SK-N-SH treated with all-trans-retinoic acid at 6 μM for 48 hours (cell line): ENCODE results near the gene ZNF500.
A peak's percentile ranks its signal among the peaks of the same experiment; 100 is the strongest.

Experiments
- ATAC-seq: fragments of 200-7000 bp; cut with Tn5 transposase; 3 replicates; pipeline ENCODE4 v1.9.1; 2020; ENCODE audit warnings: mild to moderate bottlenecking, moderate library complexity
- ARNTL ChIP-seq: fragments of 450-650 bp; formaldehyde crosslinking; IDR thresholded peaks from 2 replicates; pipeline ENCODE4 v1.5.0; 2020; ENCODE audit warnings: low read depth, mild to moderate bottlenecking, moderate library complexity, borderline replicate concordance
- BACH2 ChIP-seq: fragments of 250-450 bp; sonication (Bioruptor Pico); IDR thresholded peaks from 2 replicates; pipeline ENCODE4 v1.9.0; 2021; ENCODE audit warnings: mild to moderate bottlenecking, borderline replicate concordance
- CREB5 ChIP-seq: fragments of 250-450 bp; sonication (Bioruptor Pico); IDR thresholded peaks from 2 replicates; pipeline ENCODE4 v1.5.1; 2020; ENCODE audit warnings: low read depth, mild to moderate bottlenecking, moderate library complexity
- CSDC2 ChIP-seq: fragments of 250-450 bp; sonication (Bioruptor Pico); IDR thresholded peaks from 2 replicates; pipeline ENCODE4 v1.5.0; 2020; ENCODE audit warnings: mild to moderate bottlenecking, moderate library complexity
- CSRNP3 ChIP-seq: fragments of 250-450 bp; sonication (Bioruptor Pico); IDR thresholded peaks from 2 replicates; pipeline ENCODE4 v1.5.1; 2021; ENCODE audit warnings: mild to moderate bottlenecking, moderate library complexity
- ESRRG ChIP-seq: fragments of 250-450 bp; sonication (Bioruptor Pico); IDR thresholded peaks from 2 replicates; pipeline ENCODE4 v1.6.1; 2021; ENCODE audit warnings: mild to moderate bottlenecking
- GLIS3 ChIP-seq: fragments of 250-450 bp; sonication (Bioruptor Pico); IDR thresholded peaks from 2 replicates; pipeline ENCODE4 v1.5.0; 2020; ENCODE audit warnings: mild to moderate bottlenecking, moderate library complexity
- ISL1 ChIP-seq: fragments of 250-450 bp; sonication (Bioruptor Pico); IDR thresholded peaks from 2 replicates; pipeline ENCODE4 v2.1.2; 2022; ENCODE audit warnings: mild to moderate bottlenecking, moderate library complexity
- PPARA ChIP-seq: fragments of 250-450 bp; sonication (Bioruptor Pico); IDR thresholded peaks from 2 replicates; pipeline ENCODE4 v1.5.0; 2020; ENCODE audit warnings: mild to moderate bottlenecking, borderline replicate concordance
- RARB ChIP-seq: fragments of 250-450 bp; sonication (Bioruptor Pico); IDR thresholded peaks from 2 replicates; pipeline ENCODE4 v1.8.0; 2021; ENCODE audit warnings: mild to moderate bottlenecking, moderate library complexity
- TCF4 ChIP-seq: fragments of 250-450 bp; sonication (Bioruptor Pico); IDR thresholded peaks from 2 replicates; pipeline ENCODE4 v1.8.0; 2021; ENCODE audit warnings: mild to moderate bottlenecking, moderate library complexity, borderline replicate concordance
- TOX ChIP-seq: fragments of 250-450 bp; sonication (Bioruptor Pico); IDR thresholded peaks from 2 replicates; pipeline ENCODE4 v1.8.0; 2021; ENCODE audit warnings: mild to moderate bottlenecking, moderate library complexity, borderline replicate concordance
- ZC3H10 ChIP-seq: fragments of 250-450 bp; sonication (Bioruptor Pico); IDR thresholded peaks from 2 replicates; pipeline ENCODE4 v1.5.1; 2021; ENCODE audit warnings: mild to moderate bottlenecking, moderate library complexity
- ZFP3 ChIP-seq: fragments of 250-450 bp; sonication (Bioruptor Pico); IDR thresholded peaks from 2 replicates; pipeline ENCODE4 v1.5.0; 2020; ENCODE audit warnings: mild to moderate bottlenecking, moderate library complexity
- ZFP30 ChIP-seq: fragments of 450-650 bp; formaldehyde crosslinking; IDR thresholded peaks from 2 replicates; pipeline ENCODE4 v1.5.0; 2022; ENCODE audit warnings: mild to moderate bottlenecking, moderate library complexity
- ZNF565 ChIP-seq: fragments of 450-650 bp; formaldehyde crosslinking; conservative IDR thresholded peaks from 2 replicates; pipeline ENCODE4 v1.5.0; 2020; ENCODE audit warnings: low read depth, mild to moderate bottlenecking, moderate library complexity
- ZNF70 ChIP-seq: fragments of 450-650 bp; formaldehyde crosslinking; IDR thresholded peaks from 2 replicates; pipeline ENCODE4 v1.5.0; 2020; ENCODE audit warnings: mild to moderate bottlenecking, moderate library complexity
- ZNF8 ChIP-seq: fragments of 450-650 bp; formaldehyde crosslinking; IDR thresholded peaks from 2 replicates; pipeline ENCODE4 v1.5.0; 2020; ENCODE audit warnings: mild to moderate bottlenecking, moderate library complexity
- TF ChIP-seq, protein P1 (sequence below): fragments of 250-450 bp; sonication (Bioruptor Pico); IDR thresholded peaks from 2 replicates; pipeline ENCODE4 v1.8.0; 2021; ENCODE audit warnings: low read depth, mild to moderate bottlenecking, moderate library complexity, borderline replicate concordance
- TF ChIP-seq, protein P2 (sequence below): fragments of 250-450 bp; sonication (Bioruptor Pico); IDR thresholded peaks from 2 replicates; pipeline ENCODE4 v1.8.0; 2020; ENCODE audit warnings: mild to moderate bottlenecking, moderate library complexity, borderline replicate concordance
- TF ChIP-seq, protein P3 (sequence below): fragments of 250-450 bp; sonication (Bioruptor Pico); IDR thresholded peaks from 2 replicates; pipeline ENCODE4 v1.5.0; 2020; ENCODE audit warnings: mild to moderate bottlenecking, moderate library complexity

Gene ZNF500

DNA sequence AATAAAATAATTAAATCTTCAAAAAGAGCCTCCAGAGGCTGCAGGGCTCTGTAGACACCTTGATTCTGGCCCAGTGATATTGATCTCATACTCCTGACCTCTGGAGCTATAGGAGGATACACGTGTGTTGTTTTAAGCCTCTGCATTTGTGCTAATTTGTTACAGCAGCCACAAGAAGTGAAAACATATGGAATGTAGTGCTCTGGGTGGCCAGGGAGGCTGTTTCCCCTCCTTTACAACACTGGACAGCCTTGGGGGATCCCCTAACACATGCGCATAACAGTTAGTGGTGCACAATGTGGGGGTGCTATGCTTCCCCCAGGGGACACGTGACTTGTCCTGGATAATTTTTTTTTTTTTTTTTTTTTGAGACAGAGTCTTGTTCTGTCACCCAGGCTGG, 4.7 kb upstream of the ZNF500 start:
- TF ChIP-seq ZFP30 (CRISPR knock-in tag) (no peak), CSDC2 (CRISPR knock-in tag) (no peak), ESRRG (no peak), RARB (no peak), ZNF8 (no peak), BACH2 (CRISPR knock-in tag) (no peak), ZFP3 (no peak), ISL1 (CRISPR knock-in tag) (no peak), ZNF70 (peak; percentile 93), TCF4 (peak; percentile 86; the same call in 1 of the 2 replicates), TOX (CRISPR knock-in tag) (no peak)
- TF ChIP-seq, protein P1, sequence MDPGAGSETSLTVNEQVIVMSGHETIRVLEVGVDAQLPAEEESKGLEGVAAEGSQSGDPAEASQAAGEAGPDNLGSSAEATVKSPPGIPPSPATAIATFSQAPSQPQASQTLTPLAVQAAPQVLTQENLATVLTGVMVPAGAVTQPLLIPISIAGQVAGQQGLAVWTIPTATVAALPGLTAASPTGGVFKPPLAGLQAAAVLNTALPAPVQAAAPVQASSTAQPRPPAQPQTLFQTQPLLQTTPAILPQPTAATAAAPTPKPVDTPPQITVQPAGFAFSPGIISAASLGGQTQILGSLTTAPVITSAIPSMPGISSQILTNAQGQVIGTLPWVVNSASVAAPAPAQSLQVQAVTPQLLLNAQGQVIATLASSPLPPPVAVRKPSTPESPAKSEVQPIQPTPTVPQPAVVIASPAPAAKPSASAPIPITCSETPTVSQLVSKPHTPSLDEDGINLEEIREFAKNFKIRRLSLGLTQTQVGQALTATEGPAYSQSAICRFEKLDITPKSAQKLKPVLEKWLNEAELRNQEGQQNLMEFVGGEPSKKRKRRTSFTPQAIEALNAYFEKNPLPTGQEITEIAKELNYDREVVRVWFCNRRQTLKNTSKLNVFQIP (CRISPR knock-in tag) = no peak
- TF ChIP-seq, protein P2, sequence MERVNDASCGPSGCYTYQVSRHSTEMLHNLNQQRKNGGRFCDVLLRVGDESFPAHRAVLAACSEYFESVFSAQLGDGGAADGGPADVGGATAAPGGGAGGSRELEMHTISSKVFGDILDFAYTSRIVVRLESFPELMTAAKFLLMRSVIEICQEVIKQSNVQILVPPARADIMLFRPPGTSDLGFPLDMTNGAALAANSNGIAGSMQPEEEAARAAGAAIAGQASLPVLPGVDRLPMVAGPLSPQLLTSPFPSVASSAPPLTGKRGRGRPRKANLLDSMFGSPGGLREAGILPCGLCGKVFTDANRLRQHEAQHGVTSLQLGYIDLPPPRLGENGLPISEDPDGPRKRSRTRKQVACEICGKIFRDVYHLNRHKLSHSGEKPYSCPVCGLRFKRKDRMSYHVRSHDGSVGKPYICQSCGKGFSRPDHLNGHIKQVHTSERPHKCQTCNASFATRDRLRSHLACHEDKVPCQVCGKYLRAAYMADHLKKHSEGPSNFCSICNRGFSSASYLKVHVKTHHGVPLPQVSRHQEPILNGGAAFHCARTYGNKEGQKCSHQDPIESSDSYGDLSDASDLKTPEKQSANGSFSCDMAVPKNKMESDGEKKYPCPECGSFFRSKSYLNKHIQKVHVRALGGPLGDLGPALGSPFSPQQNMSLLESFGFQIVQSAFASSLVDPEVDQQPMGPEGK (CRISPR knock-in tag) = no peak
- no peak for ATAC-seq

DNA sequence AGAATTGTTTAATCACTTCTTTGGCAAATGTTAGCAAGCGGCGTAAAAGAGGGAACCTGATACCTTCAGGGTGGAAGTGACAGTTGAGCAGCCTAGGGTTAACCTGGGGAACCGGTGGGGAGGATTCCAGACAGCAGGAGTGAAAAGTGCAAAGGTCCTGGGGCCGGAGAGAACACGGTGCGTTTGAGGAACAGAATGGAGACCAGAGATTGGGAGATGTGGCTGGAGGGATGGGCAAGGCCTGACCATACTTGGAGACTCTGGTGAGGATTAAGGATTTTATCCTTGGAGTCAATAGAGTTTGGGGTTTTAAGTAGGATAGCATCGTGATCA, 2.3 kb upstream of the ZNF500 start:
- ATAC-seq = no peak
- TF ChIP-seq, protein P3, sequence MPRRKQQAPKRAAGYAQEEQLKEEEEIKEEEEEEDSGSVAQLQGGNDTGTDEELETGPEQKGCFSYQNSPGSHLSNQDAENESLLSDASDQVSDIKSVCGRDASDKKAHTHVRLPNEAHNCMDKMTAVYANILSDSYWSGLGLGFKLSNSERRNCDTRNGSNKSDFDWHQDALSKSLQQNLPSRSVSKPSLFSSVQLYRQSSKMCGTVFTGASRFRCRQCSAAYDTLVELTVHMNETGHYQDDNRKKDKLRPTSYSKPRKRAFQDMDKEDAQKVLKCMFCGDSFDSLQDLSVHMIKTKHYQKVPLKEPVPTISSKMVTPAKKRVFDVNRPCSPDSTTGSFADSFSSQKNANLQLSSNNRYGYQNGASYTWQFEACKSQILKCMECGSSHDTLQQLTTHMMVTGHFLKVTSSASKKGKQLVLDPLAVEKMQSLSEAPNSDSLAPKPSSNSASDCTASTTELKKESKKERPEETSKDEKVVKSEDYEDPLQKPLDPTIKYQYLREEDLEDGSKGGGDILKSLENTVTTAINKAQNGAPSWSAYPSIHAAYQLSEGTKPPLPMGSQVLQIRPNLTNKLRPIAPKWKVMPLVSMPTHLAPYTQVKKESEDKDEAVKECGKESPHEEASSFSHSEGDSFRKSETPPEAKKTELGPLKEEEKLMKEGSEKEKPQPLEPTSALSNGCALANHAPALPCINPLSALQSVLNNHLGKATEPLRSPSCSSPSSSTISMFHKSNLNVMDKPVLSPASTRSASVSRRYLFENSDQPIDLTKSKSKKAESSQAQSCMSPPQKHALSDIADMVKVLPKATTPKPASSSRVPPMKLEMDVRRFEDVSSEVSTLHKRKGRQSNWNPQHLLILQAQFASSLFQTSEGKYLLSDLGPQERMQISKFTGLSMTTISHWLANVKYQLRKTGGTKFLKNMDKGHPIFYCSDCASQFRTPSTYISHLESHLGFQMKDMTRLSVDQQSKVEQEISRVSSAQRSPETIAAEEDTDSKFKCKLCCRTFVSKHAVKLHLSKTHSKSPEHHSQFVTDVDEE (CRISPR knock-in tag) = no peak
- TF ChIP-seq ESRRG = no peak
- no peak for TF ChIP-seq ZNF8
- TF ChIP-seq PPARA (CRISPR knock-in tag) = no peak

GRCh38 chr16:4768549-4769305, 1.8 kb upstream of the ZNF500 start:
- ATAC-seq = peak; percentile 91
- no peak for TF ChIP-seq ARNTL (CRISPR knock-in tag)
- no peak for TF ChIP-seq RARB
- TF ChIP-seq ZFP30 (CRISPR knock-in tag) = no peak
- TF ChIP-seq CREB5 (CRISPR knock-in tag) = no peak
- no peak for TF ChIP-seq TOX (CRISPR knock-in tag)
- no peak for TF ChIP-seq BACH2 (CRISPR knock-in tag)
- TF ChIP-seq ZNF8 = no peak
- no peak for TF ChIP-seq ZNF70
- TF ChIP-seq TCF4 = no peak
- TF ChIP-seq, protein P2 (CRISPR knock-in tag) = no peak
- TF ChIP-seq ZNF565 (CRISPR knock-in tag) = no peak
- no peak for TF ChIP-seq GLIS3 (CRISPR knock-in tag)
- TF ChIP-seq ZFP3 = no peak
- no peak for TF ChIP-seq CSRNP3 (CRISPR knock-in tag)
- no peak for TF ChIP-seq ZC3H10 (CRISPR knock-in tag)
- TF ChIP-seq, all 23 proteins: peak for 0
